HEK293 (cell line): Measurements from ENCODE around the gene STK4.

ENCODE experiments used
- CTCF ChIP-seq: fragments of 450-650 bp; formaldehyde crosslinking; IDR thresholded peaks from 2 replicates; pipeline ENCODE4 v1.5.1; 2016; ENCODE audit warnings: missing biosample characterization, missing genetic modification characterization
- ELK4 ChIP-seq: IDR thresholded peaks from 2 replicates; pipeline ENCODE4 v1.6.1; 2011; ENCODE audit warnings: mild to moderate bottlenecking, low read depth, low read length, borderline replicate concordance
- GFI1B ChIP-seq: fragments of 450-650 bp; formaldehyde crosslinking; IDR thresholded peaks from 2 replicates; pipeline ENCODE4 v1.5.1; 2016; ENCODE audit warnings: missing biosample characterization, missing genetic modification characterization
- PRDM10 ChIP-seq: fragments of 450-650 bp; formaldehyde crosslinking; IDR thresholded peaks from 2 replicates; pipeline ENCODE4 v1.5.1; 2016; ENCODE audit warnings: missing biosample characterization, missing genetic modification characterization
- REST ChIP-seq: fragments of 450-650 bp; formaldehyde crosslinking; IDR thresholded peaks from 2 replicates; pipeline ENCODE4 v1.5.1; 2016; ENCODE audit warnings: missing biosample characterization, missing genetic modification characterization
- SETDB1 ChIP-seq: IDR thresholded peaks from one replicate; pipeline ENCODE4 v1.6.1; 2017; ENCODE audit warnings: mild to moderate bottlenecking, low read length, moderate library complexity, mixed read lengths; ENCODE audit not compliant: insufficient read length
- YY1 ChIP-seq: fragments of 450-650 bp; formaldehyde crosslinking; IDR thresholded peaks from 2 replicates; pipeline ENCODE4 v1.5.1; 2018; ENCODE audit warnings: missing biosample characterization, missing genetic modification characterization
- ZNF394 ChIP-seq: fragments of 450-650 bp; formaldehyde crosslinking; IDR thresholded peaks from 2 replicates; pipeline ENCODE4 v1.5.1; 2016; ENCODE audit warnings: missing biosample characterization, missing genetic modification characterization, mild to moderate bottlenecking, moderate library complexity, borderline replicate concordance
- ZNF785 ChIP-seq: fragments of 450-650 bp; formaldehyde crosslinking; IDR thresholded peaks from 2 replicates; pipeline ENCODE4 v1.5.1; 2016; ENCODE audit warnings: missing biosample characterization, missing genetic modification characterization

GRCh38 chr20:44954211-44954610 is 12.1 kb upstream of the STK4 start:
- TF ChIP-seq CTCF (tag by site-specific recombination), result no peak
- no peak for TF ChIP-seq ELK4
- TF ChIP-seq REST (tag by site-specific recombination), result no peak
- TF ChIP-seq GFI1B (tag by site-specific recombination), result no peak
- no peak for TF ChIP-seq YY1
- TF ChIP-seq ZNF785 (tag by site-specific recombination), result no peak
- TF ChIP-seq ZNF394 (tag by site-specific recombination), result no peak
- no peak for TF ChIP-seq PRDM10 (tag by site-specific recombination)
- TF ChIP-seq SETDB1, result no peak
